H1 (cell line): ENCODE data around the gene HNRNPM. TPM values are rescaled to one million over a fixed set of nuclear protein-coding genes. Genes with fewer than 3 reads are reported as not detected.

Experiments
- CTBP2 ChIP-seq: IDR thresholded peaks from 2 replicates; pipeline ENCODE4 v1.7.0; 2011; ENCODE audit warnings: borderline replicate concordance, mild to moderate bottlenecking, moderate library complexity, mixed read lengths, low read length; ENCODE audit not compliant: insufficient read depth, insufficient read length
- TEAD4 ChIP-seq: IDR thresholded peaks from 2 replicates; pipeline ENCODE4 v1.6.1; 2012; ENCODE audit warnings: low read depth, low read length, inconsistent platforms, mixed read lengths
- polyA plus RNA-seq, 7 experiments: library from polyadenylated mRNA; depleted of rRNA in 3 of 7; stranded (reverse) in 5 of 7; unstranded in 2 of 7; fragments of >200 nt in 5 of 7; fragments of 200-250 nt in 2 of 7; gene quantifications; 1 replicate in 5 of 7; 2 replicates in 1 of 7; 4 replicates in 1 of 7; pipeline versions ENCODE4 v1.2.1 to v1.2.3, GENCODE V29; 2011 to 2013; ENCODE audit warnings: missing spikeins in 2 of 7, mixed read lengths in 2 of 7
- total RNA-seq: library from RNA; stranded (reverse); fragmentation: NEBNext Ultra II Directional; extraction: Animal tissue kit (Norgen Biotek cat#: 25700); gene quantifications from 2 replicates; pipeline ENCODE4 v1.2.1, GENCODE V29; 2021

HNRNPM gene
- total and polyA plus RNA-seq, 2 of the 8 experiments (the other 6 are each of a cell fraction or from before 2014, with no cell fraction given): 375 to 474 TPM

DNA sequence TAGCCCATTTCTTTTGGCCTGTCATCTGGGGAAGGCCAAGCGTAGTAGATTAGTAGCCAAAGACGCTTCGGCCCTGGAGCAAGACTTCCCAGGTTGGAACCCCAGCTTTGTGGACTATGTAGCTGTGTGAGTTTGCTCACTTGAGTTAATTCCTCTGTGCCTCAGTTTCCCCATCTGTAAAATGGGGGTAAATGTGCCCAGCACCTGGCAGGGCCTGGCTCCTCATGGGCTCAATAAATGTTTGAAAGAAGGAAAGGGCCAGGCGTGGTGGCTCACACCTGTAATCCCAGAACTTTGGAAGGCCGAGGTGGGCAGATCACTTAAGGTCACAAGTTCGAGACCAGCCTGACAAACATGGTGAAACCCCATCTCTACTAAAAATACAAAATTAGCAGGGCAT is 14.9 kb upstream of the HNRNPM start (continued):
- TF ChIP-seq CTBP2: no peak
- no peak for TF ChIP-seq TEAD4
